GM18526 (cell line): Measurements from ENCODE around the gene GALNT17.

Experiments
- POLR2A ChIP-seq: IDR thresholded peaks from 3 replicates; pipeline ENCODE4 v1.6.1; 2011; ENCODE audit not compliant: insufficient read length; ENCODE audit errors: extremely low read depth

GALNT17 gene

GRCh38 chr7:71630516-71630915 is 498.6 kb downstream of the GALNT17 start:
- TF ChIP-seq POLR2A, result no peak

- no peak for TF ChIP-seq POLR2A
These were observed 501.6 kb downstream of the GALNT17 start for GRCh38 chr7:71633551-71634008.

DNA sequence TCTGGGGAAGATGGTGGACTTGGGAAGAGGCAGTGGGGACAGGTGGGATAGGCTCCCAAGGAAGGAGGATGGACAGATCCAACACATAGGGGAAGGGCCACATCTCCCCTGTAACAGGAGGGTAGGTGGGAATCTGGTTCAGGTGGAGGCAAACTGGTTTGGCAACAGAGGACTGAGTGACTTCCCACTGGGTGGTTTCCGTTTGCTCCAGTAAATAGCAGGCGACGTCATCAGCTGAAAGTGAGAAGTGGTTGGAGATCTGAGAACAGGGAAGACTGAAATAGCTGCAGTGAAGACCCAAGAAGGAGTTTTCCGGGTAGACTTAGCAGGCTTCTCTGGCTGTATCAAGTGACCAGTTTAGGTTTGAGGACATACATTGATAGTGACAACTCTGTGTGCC is 504.4 kb downstream of the GALNT17 start:
- no peak for TF ChIP-seq POLR2A

- no peak for TF ChIP-seq POLR2A
These were observed 505.6 kb downstream of the GALNT17 start for GRCh38 chr7:71637578-71637977.

- no peak for TF ChIP-seq POLR2A
These were observed 506.2 kb downstream of the GALNT17 start for GRCh38 chr7:71638108-71638507.

- no peak for TF ChIP-seq POLR2A
These were observed 507.6 kb downstream of the GALNT17 start for GRCh38 chr7:71639382-71640085.

DNA sequence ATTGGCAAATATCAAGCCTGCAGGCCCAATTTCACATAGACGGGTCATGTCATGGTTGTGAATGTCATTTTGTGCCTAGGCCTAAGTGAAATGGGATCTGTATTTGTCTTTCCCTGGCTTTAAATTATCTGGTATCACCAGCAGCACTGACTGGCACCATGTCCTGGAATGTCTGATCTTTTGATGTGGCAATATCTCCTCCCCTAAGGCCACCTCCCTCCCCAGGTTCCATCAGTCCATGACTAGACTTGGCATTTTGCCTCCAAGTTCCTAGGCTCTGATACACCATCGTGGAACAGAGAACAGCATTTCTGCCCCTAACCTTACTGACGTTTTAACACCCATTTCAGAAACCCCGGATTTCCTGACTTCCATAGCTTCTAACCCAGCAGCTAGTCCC is 513.9 kb downstream of the GALNT17 start:
- no peak for TF ChIP-seq POLR2A

DNA sequence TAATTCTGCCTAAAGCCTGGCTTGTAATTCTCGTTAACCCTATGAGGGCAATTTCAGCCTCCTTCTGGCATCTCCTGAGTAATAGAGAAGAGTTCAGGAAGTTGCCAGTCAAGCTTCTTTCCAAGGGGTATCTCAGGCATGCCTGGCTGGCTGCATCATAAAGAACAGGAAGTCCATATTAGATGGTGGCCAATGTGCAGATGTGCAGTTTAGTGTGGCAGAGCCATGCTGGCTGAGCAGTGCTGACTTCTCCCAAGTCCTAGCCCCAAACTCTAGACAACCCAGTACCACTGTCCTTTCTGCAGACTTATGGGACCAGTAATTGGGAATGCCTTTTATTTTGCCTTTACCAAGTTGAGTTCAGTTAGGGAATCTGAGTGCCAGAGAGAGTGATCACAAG is 517.9 kb downstream of the GALNT17 start:
- TF ChIP-seq POLR2A, result no peak

DNA sequence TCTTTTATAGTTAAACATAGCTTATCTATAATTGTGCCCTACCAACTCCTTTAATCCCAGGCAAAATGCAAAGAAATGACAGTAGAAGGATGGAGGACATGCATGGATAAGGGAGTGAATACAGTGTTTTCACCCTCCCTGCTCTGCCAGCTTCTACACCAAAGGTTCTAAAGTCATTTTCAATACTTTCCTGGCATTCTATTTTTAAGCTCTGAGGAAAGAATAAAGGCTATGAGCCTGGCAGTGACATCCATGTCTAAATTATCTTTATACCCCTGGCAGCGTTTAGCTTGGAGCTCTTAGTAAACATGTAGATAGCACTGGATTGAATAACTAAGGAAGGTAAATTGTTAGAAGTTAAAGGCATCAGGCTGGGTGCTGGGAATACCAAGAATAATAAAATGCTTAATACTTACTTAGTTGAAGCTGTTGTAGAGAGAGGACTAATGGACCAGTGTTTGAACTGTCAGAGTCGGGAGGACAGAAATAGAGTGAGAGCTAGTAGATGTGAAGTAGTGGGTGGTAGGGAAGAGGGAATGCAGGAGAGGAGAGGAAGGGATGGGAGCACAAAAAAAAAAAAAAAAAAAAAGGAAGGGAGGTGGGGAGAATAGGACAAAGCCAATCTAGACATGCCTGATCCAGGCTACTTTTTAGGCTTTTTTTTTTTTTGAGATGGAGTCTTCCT is 518.9 kb downstream of the GALNT17 start:
- no peak for TF ChIP-seq POLR2A

- no peak for TF ChIP-seq POLR2A
These were observed 520.6 kb downstream of the GALNT17 start for GRCh38 chr7:71652510-71652909.

- TF ChIP-seq POLR2A, result no peak
These were observed 525.4 kb downstream of the GALNT17 start for GRCh38 chr7:71657386-71657785.

DNA sequence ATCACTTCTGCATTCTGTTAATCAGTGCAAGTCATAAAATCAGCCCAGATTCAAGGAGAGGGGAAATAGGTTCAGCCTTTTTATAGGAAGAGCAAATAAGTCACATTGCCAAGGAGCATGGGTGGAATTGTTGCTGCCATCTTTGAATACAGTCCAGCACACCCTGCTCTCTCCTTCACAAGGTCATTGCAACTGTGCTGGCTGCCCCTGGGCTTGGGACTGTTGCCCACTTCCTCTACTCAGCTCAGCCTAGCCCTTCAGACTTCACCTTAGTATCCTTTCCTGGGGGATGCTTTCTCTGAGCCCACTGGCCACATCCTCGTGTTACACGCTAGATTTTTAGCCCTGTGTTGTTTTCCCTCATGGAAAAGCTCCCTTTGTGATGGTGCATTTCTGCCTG is 527.7 kb downstream of the GALNT17 start:
- no peak for TF ChIP-seq POLR2A

DNA sequence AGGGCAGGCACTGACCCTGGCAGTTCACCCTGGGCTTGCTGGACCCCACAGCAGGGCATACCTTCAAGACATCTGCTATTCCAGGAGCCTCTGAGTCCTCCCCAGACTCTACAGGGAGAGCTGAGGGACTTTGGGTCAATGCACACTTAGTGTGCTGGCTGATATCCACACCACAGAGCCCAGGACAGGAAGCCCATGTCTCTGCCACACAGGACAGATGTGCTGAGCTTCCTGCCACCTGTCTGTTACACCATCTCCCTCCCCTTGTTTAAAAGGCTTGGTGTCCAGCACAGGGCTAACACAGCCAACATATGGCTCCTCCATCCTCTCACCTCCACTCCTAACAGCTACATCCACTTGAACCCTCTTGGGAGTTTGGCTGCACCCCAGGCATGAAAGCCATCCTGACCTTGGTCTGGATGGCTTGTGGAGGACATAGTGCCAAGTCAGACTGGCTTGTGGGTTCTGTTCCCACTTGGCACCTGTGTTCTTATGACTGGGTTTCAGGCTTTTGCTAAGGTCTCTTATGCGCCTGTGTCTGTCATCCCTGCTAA is 529.8 kb downstream of the GALNT17 start:
- TF ChIP-seq POLR2A, result no peak

- no peak for TF ChIP-seq POLR2A
These were observed 533.8 kb downstream of the GALNT17 start for GRCh38 chr7:71665716-71666115.

GRCh38 chr7:71668572-71668971 is 536.6 kb downstream of the GALNT17 start:
- no peak for TF ChIP-seq POLR2A

GRCh38 chr7:71679480-71679879 is 547.5 kb downstream of the GALNT17 start:
- no peak for TF ChIP-seq POLR2A
